Astrocyte (in vitro differentiated cells and primary cell): ENCODE results near the gene FGFRL1. TPM values are rescaled to one million over a fixed set of nuclear protein-coding genes. Genes with fewer than 3 reads are reported as not detected.

ENCODE experiments used
- DNase-seq: peaks from one replicate; pipeline ENCODE4 v3.0.0-alpha.2; 2010; ENCODE audit warnings: low read depth
- FAIRE-seq: peaks from 2 replicates; lab custom pipeline; 2011; peaks lifted over from hg19 to GRCh38; lab: Jason Lieb, UNC
- H2AFZ ChIP-seq: 2 replicates; pipeline ENCODE4 v1.6.0; 2012; ENCODE audit warnings: low read depth, low read length, inconsistent platforms
- H3K27ac ChIP-seq: 2 replicates; pipeline ENCODE4 v1.5.1; 2011; ENCODE audit warnings: low read depth, low read length, inconsistent platforms
- H3K27me3 ChIP-seq: 2 replicates; pipeline ENCODE4 v1.6.0; 2011; ENCODE audit warnings: low read length, inconsistent platforms; ENCODE audit not compliant: insufficient read depth
- H3K36me3 ChIP-seq: 2 replicates; pipeline ENCODE4 v1.5.1; 2011; ENCODE audit warnings: low read length, inconsistent platforms; ENCODE audit not compliant: insufficient read depth
- H3K4me1 ChIP-seq: 2 replicates; pipeline ENCODE4 v1.5.1; 2011; ENCODE audit warnings: low read length, inconsistent platforms; ENCODE audit not compliant: insufficient read depth
- H3K4me2 ChIP-seq: 2 replicates; pipeline ENCODE4 v1.6.0; 2012; ENCODE audit warnings: low read length, inconsistent platforms
- H3K4me3 ChIP-seq: 2 replicates; pipeline ENCODE4 v1.5.1; 2011; ENCODE audit warnings: low read depth, mild to moderate bottlenecking, low read length, inconsistent platforms; ENCODE audit not compliant: insufficient read depth
- H3K79me2 ChIP-seq: 2 replicates; pipeline ENCODE4 v1.6.0; 2012; ENCODE audit warnings: mild to moderate bottlenecking, low read length, inconsistent platforms; ENCODE audit not compliant: insufficient read depth
- H3K9ac ChIP-seq: 2 replicates; pipeline ENCODE4 v1.6.0; 2012; ENCODE audit warnings: mild to moderate bottlenecking, low read length, inconsistent platforms
- H3K9me3 ChIP-seq: 2 replicates; pipeline ENCODE4 v1.5.1; 2012; ENCODE audit warnings: low read depth, mild to moderate bottlenecking, low read length, inconsistent platforms; ENCODE audit not compliant: insufficient read depth
- H4K20me1 ChIP-seq: 2 replicates; pipeline ENCODE4 v1.6.0; 2012; ENCODE audit warnings: low read length, inconsistent platforms; ENCODE audit not compliant: insufficient read depth
- H3K27ac Mint-ChIP-seq: one replicate; pipeline ENCODE4 v1.8.0; 2021; ENCODE audit warnings: mild to moderate bottlenecking, mixed read lengths; ENCODE audit not compliant: unreplicated experiment
- H3K27me3 Mint-ChIP-seq: one replicate; pipeline ENCODE4 v1.8.0; 2021; ENCODE audit warnings: low read depth, mixed read lengths; ENCODE audit not compliant: unreplicated experiment
- H3K36me3 Mint-ChIP-seq: one replicate; pipeline ENCODE4 v1.8.0; 2021; ENCODE audit warnings: low read depth, mixed read lengths; ENCODE audit not compliant: unreplicated experiment
- H3K4me1 Mint-ChIP-seq: one replicate; pipeline ENCODE4 v1.8.0; 2021; ENCODE audit warnings: low read depth, mixed read lengths; ENCODE audit not compliant: unreplicated experiment
- H3K4me3 Mint-ChIP-seq: one replicate; pipeline ENCODE4 v1.8.0; 2021; ENCODE audit warnings: mild to moderate bottlenecking, moderate library complexity, mixed read lengths; ENCODE audit not compliant: unreplicated experiment
- H3K9me3 Mint-ChIP-seq: one replicate; pipeline ENCODE4 v1.8.0; 2021; ENCODE audit warnings: mild to moderate bottlenecking, mixed read lengths; ENCODE audit not compliant: unreplicated experiment
- EZH2 ChIP-seq: IDR thresholded peaks from 2 replicates; pipeline ENCODE4 v1.6.1; 2012; ENCODE audit warnings: mild to moderate bottlenecking, low read length, inconsistent platforms; ENCODE audit not compliant: insufficient read depth
- total RNA-seq: library from RNA; stranded (reverse); gene quantifications from 2 replicates; pipeline ENCODE4 v1.2.1, GENCODE V29; 2021
- TF ChIP-seq, protein P1 (sequence below): IDR thresholded peaks from 2 replicates; pipeline ENCODE4 v1.5.1; 2011; ENCODE audit warnings: low read depth, mild to moderate bottlenecking, inconsistent platforms, low read length, moderate library complexity; ENCODE audit not compliant: insufficient read depth

Gene FGFRL1
- total RNA-seq, 1 donor from 2014 or later, result 64.2 TPM

- no peaks in the 10 kb centered on the region for H3K36me3 ChIP-seq
- FAIRE-seq (no peak), DNase-seq (no peak)
- no peak overlapping the region for H3K27ac Mint-ChIP-seq
- no peak overlapping the region for H3K4me3 Mint-ChIP-seq
- H3K27ac ChIP-seq, result no peak overlapping the region
- no peaks in the 10 kb centered on the region for H3K9me3 ChIP-seq
- peaks cover 17% of the 10 kb centered on the region for H3K4me1 Mint-ChIP-seq
- peaks cover 10% of the 10 kb centered on the region for H3K27me3 ChIP-seq
- peaks cover 3% of the 10 kb centered on the region for H3K36me3 Mint-ChIP-seq
- H3K79me2 ChIP-seq, result no peaks in the 10 kb centered on the region
- H3K9ac ChIP-seq, result no peak overlapping the region
- H3K4me1 ChIP-seq, result peaks cover 20% of the 10 kb centered on the region
- H3K27me3 Mint-ChIP-seq, result peaks cover 14% of the 10 kb centered on the region
- H2AFZ ChIP-seq, result no peak overlapping the region
- H3K4me2 ChIP-seq, result no peak overlapping the region
- H3K9me3 Mint-ChIP-seq, result peaks cover 4% of the 10 kb centered on the region
- H4K20me1 ChIP-seq, result no peaks in the 10 kb centered on the region
- TF ChIP-seq EZH2, result no peak
- TF ChIP-seq, protein P1, sequence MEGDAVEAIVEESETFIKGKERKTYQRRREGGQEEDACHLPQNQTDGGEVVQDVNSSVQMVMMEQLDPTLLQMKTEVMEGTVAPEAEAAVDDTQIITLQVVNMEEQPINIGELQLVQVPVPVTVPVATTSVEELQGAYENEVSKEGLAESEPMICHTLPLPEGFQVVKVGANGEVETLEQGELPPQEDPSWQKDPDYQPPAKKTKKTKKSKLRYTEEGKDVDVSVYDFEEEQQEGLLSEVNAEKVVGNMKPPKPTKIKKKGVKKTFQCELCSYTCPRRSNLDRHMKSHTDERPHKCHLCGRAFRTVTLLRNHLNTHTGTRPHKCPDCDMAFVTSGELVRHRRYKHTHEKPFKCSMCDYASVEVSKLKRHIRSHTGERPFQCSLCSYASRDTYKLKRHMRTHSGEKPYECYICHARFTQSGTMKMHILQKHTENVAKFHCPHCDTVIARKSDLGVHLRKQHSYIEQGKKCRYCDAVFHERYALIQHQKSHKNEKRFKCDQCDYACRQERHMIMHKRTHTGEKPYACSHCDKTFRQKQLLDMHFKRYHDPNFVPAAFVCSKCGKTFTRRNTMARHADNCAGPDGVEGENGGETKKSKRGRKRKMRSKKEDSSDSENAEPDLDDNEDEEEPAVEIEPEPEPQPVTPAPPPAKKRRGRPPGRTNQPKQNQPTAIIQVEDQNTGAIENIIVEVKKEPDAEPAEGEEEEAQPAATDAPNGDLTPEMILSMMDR, result no peak
- H3K4me3 ChIP-seq, result no peak overlapping the region
Observed at GRCh38 chr4:1048773-1049590, 37.6 kb downstream of the FGFRL1 start.

DNA sequence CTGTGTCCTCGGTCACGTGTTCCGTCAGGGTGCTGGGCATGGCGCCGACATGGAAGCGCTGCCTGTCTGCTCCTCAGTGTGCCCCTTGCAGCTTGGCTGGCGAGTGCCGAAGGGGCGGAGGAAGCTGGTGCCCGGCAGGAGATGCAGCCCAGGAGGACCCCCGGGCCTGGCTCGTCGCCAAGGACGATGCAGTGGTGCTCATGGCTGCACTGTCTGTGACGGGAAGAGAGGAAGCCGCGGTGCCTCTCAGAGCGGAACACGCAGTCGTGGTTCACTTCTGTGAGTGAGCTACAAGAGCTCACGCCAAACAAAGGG is 38.1 kb downstream of the FGFRL1 start:
- FAIRE-seq (no peak), DNase-seq (no peak)
- Histone ChIP-seq H3K9me3 (no peaks in the 10 kb centered on the region), H3K4me1 (peaks cover 14% of the 10 kb centered on the region), H3K79me2 (no peaks in the 10 kb centered on the region), H3K27ac (no peak overlapping the region), H3K4me3 (no peak overlapping the region), H3K27me3 (peaks cover 10% of the 10 kb centered on the region), H3K36me3 (no peaks in the 10 kb centered on the region), H2AFZ (no peak overlapping the region), H3K9ac (no peak overlapping the region), H3K4me2 (no peak overlapping the region), H4K20me1 (no peaks in the 10 kb centered on the region)
- peaks cover 14% of the 10 kb centered on the region for H3K27me3 Mint-ChIP-seq
- H3K27ac Mint-ChIP-seq, result no peak overlapping the region
- peaks cover 3% of the 10 kb centered on the region for H3K36me3 Mint-ChIP-seq
- H3K9me3 Mint-ChIP-seq, result peaks cover 4% of the 10 kb centered on the region
- TF ChIP-seq EZH2, result no peak
- TF ChIP-seq, protein P1, result no peak
- H3K4me1 Mint-ChIP-seq, result peaks cover 14% of the 10 kb centered on the region
- H3K4me3 Mint-ChIP-seq, result no peak overlapping the region
